Naive thymus-derived CD4-positive, alpha-beta T cell (primary cell): Measurements from ENCODE around the gene CREB3L2. TPM values are rescaled to one million over a fixed set of nuclear protein-coding genes. Genes with fewer than 3 reads are reported as not detected.

Experiments
- polyA plus RNA-seq, 2 donors: library from polyadenylated mRNA; unstranded; fragments of 300-500 nt; fragmentation: Illumina TruSeq; gene quantifications; one replicate each; pipeline ENCODE4 v1.2.3, GENCODE V29; 2021
- total RNA-seq, 6 experiments: library from RNA in 5 of 6; stranded (reverse) in 5 of 6; gene quantifications; 1 replicate in 5 of 6; 2 replicates in 1 of 6; pipeline ENCODE4 v1.2.3 and lab custom pipeline; 2021 to 2026

The CREB3L2 gene
- total and polyA plus RNA-seq, 7 experiments from 2014 or later: 5.3 to 46.2 (median 18.1) TPM

Other genes starting within 250 kb of the CREB3L2 start
- gene DGKI, start 155.1 kb downstream of the CREB3L2 start, total RNA-seq: 1 to 10 TPM in 1 of 5 experiments, not detected in 4; 1.3 TPM
- not detected for gene DGKI, start 155.1 kb downstream of the CREB3L2 start, polyA plus RNA-seq
- gene AKR1D1, start 74.4 kb upstream of the CREB3L2 start, total RNA-seq: not detected
- not detected for gene AKR1D1, start 74.4 kb upstream of the CREB3L2 start, polyA plus RNA-seq